HG03095 (cell line): ENCODE results near the gene ZC3H8.

ENCODE experiments used
- ATAC-seq: cut with Tn5 transposase; IDR thresholded peaks from one replicate; pipeline ENCODE4 v1.9.1; 2021; ENCODE audit warnings: moderate library complexity; ENCODE audit not compliant: unreplicated experiment

The ZC3H8 gene

GRCh38 chr2:112166806-112167499 is 87.9 kb downstream of the ZC3H8 start:
- ATAC-seq, result no peak

- ATAC-seq, result no peak
Observed at GRCh38 chr2:112165296-112165695, 89.5 kb downstream of the ZC3H8 start.

- no peak for ATAC-seq
Observed at GRCh38 chr2:112164876-112165275, 90.0 kb downstream of the ZC3H8 start.

GRCh38 chr2:112163541-112163981 is 91.3 kb downstream of the ZC3H8 start:
- ATAC-seq, result no peak

GRCh38 chr2:112162956-112163355 is 91.9 kb downstream of the ZC3H8 start:
- ATAC-seq, result no peak

- ATAC-seq, result no peak
Observed at GRCh38 chr2:112162341-112162740, 92.5 kb downstream of the ZC3H8 start.
